ENCODE results near the gene COPB1. TPM values are rescaled to one million over a fixed set of nuclear protein-coding genes. Genes with fewer than 3 reads are reported as not detected.

Gene COPB1
- total and polyA plus RNA-seq, 2 of the 8 experiments (the other 6 are each of a cell fraction or from before 2014, with no cell fraction given) = 28.7 to 72.1 TPM

DNA sequence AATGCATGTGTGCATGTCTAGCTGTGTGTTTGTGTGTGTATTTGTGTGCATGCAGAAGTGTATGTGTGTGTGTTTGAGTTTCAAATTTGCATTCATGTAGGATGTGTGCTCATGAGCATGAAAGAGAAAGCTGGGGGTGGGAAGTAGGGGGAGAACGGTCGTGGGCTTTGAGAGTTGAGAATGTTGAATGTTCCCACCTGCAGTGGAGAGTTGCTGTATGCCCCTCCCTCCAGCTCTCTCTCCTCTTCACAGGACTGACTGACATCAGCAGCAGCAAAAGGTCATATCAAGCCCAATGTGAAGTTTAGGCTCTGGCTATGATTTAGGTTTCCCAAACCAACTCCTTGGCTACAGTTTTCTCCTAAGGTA lies 76.8 kb downstream of the COPB1 start:
- no peaks in the 10 kb centered on the region for H3K27me3 ChIP-seq (replicated peaks in 1 of 4; ENCODE audit: control insufficient read depth in 3 of 4, extremely low read depth in 1 of 4, insufficient read depth in 3 of 4, low read length in 3 of 4)
- POLR2A ChIA-PET (ENCODE audit: partially characterized antibody) = interaction anchor here (0.9 to 1.8 kb wide), 10 partner anchors 9 to 147 kb away, joined by 3 to 8 read pairs (median 4); no protein-coding TSS in a partner anchor
- FAIRE-seq = peak; percentile 32
- H3K4me2 ChIP-seq (ENCODE audit: insufficient read depth in 1 of 2, low read depth in 2 of 2, low read length in 2 of 2) = peak overlapping the region; percentile 65 to 83
- peak overlapping the region; percentile 69 for H3K4ac ChIP-seq (replicated peaks; ENCODE audit: insufficient read length, low read depth, low read length)
- H2AFZ ChIP-seq (ENCODE audit: low read length) = no peak overlapping the region
- H2BK12ac ChIP-seq (ENCODE audit: low read depth, low read length) = peak overlapping the region; percentile 71
- no peaks in the 10 kb centered on the region for H3K79me1 ChIP-seq (ENCODE audit: low read depth, low read length)
- peak overlapping the region; percentile 86 for H2AK5ac ChIP-seq (ENCODE audit: low read depth, low read length)
- WGBS, 2 experiments (ENCODE audit: extremely low coverage in 1 of 2, insufficient coverage in 1 of 2, insufficient read length in 1 of 2, insufficient replicate concordance in 2 of 2, low coverage in 1 of 2, low lambda C conversion rate in 2 of 2, missing lambda C conversion rate in 1 of 2) = 47% methylated on average over 2 of the region's 2 CpGs; no CpG with 5 or more reads in 1 of the 2 experiments
- DNase-seq (ENCODE audit: low read depth in 1 of 2, low spot score in 2 of 2) = no peak
- peak overlapping the region; percentile 84 for H4K91ac ChIP-seq (replicated peaks; ENCODE audit: insufficient read length, low read length)
- CTCF ChIA-PET (ENCODE audit: partially characterized antibody) = interaction anchor here (0.9 to 13.7 kb wide), 5 partner anchors 10 to 189 kb away, joined by 3 to 312 read pairs (median 28); no protein-coding TSS in a partner anchor
- H3K9ac ChIP-seq (replicated peaks in 1 of 4; ENCODE audit: extremely low read depth in 1 of 4, low read depth in 3 of 4, low read length in 3 of 4) = peak overlapping the region in 1 of 4 experiments; percentile 2; a peak in 1 of 7 replicates
- peak overlapping the region in 1 of 4 experiments; percentile 37; a peak in 3 of 8 replicates for H3K4me3 ChIP-seq (ENCODE audit: extremely low read depth in 1 of 4, insufficient read depth in 2 of 4, low read depth in 3 of 4, low read length in 4 of 4)
- H3K18ac ChIP-seq (ENCODE audit: extremely low read depth, low read length) = peak overlapping the region; percentile 41
- peak overlapping the region; percentile 77; the same call in 1 of the 2 replicates for H2BK15ac ChIP-seq (ENCODE audit: low read length)
- H4K8ac ChIP-seq (ENCODE audit: extremely low read depth, insufficient read depth, low read length) = no peak overlapping the region
- peak overlapping the region; percentile 77 for H2BK20ac ChIP-seq (ENCODE audit: low read length)
- no peak overlapping the region for H3K56ac ChIP-seq (replicated peaks; ENCODE audit: insufficient read length, low read depth, low read length)
- H3K23ac ChIP-seq (ENCODE audit: insufficient read length) = no peak overlapping the region
- H3K4me1 ChIP-seq (replicated peaks in 1 of 4; ENCODE audit: control insufficient read depth in 3 of 4, insufficient read depth in 4 of 4, low read length in 3 of 4) = peaks cover 7 to 12% (median 9%) of the 10 kb centered on the region in 4 experiments
- TF ChIP-seq ASH2L (IDR thresholded peaks at IDR 0.05; ENCODE audit: low read length) (no peak), HDAC2 (IDR thresholded peaks at IDR 0.05; ENCODE audit: borderline replicate concordance in 1 of 2, low read depth in 2 of 2, low read length in 2 of 2) (0 out of 4 replicates have a peak, but pooled peaks of 1 of the 2 experiments have one; percentile 12)
- H3K23me2 ChIP-seq (ENCODE audit: low read depth, low read length) = peaks cover 3% of the 10 kb centered on the region
- no peak overlapping the region for H3K14ac ChIP-seq (ENCODE audit: insufficient read length)
- H3K9me3 ChIP-seq (ENCODE audit: insufficient read depth in 2 of 2, low read depth in 1 of 2, low read length in 1 of 2) = no peaks in the 10 kb centered on the region
- H4K5ac ChIP-seq (ENCODE audit: insufficient read length, low read depth, low read length) = peak overlapping the region; percentile 16
- H3K27ac ChIP-seq (ENCODE audit: low read depth, low read length) = no peak overlapping the region
- peak overlapping the region; percentile 40 for H2BK120ac ChIP-seq (replicated peaks; ENCODE audit: low read depth, low read length)
- no peaks in the 10 kb centered on the region for H3K79me2 ChIP-seq (ENCODE audit: control insufficient read depth in 1 of 2, insufficient read depth in 2 of 2, low read length in 2 of 2)
- H4K20me1 ChIP-seq (replicated peaks in 1 of 2; ENCODE audit: control insufficient read depth in 1 of 2, insufficient read depth in 2 of 2, low read length in 2 of 2) = no peaks in the 10 kb centered on the region
- no peaks in the 10 kb centered on the region for H3K36me3 ChIP-seq (ENCODE audit: control insufficient read depth in 2 of 4, insufficient read depth in 4 of 4, low read length in 3 of 4)
- peak overlapping the region; percentile 85 for H2BK5ac ChIP-seq (ENCODE audit: low read depth, low read length)

Measured in H1 (cell line).